Measurements from ENCODE around the gene PIK3R5. TPM values are rescaled to one million over a fixed set of nuclear protein-coding genes. Genes with fewer than 3 reads are reported as not detected.

Gene PIK3R5
- total RNA-seq, 1 experiment from 2014 or later: 2.5 TPM

GRCh38 chr17:8855477-8856204, 109.9 kb downstream of the PIK3R5 start:
- TF ChIP-seq CBX3 (IDR thresholded peaks at IDR 0.05; ENCODE audit: low read depth): no peak
- no peak for TF ChIP-seq EZH2 (IDR thresholded peaks at IDR 0.05)
- no peak for TF ChIP-seq ATF3 (IDR thresholded peaks at IDR 0.05)
- no peak for TF ChIP-seq MAX (IDR thresholded peaks at IDR 0.05)
- TF ChIP-seq EZH2phosphoT487 (IDR thresholded peaks at IDR 0.05; ENCODE audit: borderline replicate concordance): no peak
- TF ChIP-seq ELF1 (IDR thresholded peaks at IDR 0.05; ENCODE audit: borderline replicate concordance, low read depth): no peak
- TF ChIP-seq FOSL1 (IDR thresholded peaks at IDR 0.05; ENCODE audit: low read depth): no peak
- no peak for TF ChIP-seq CEBPB (IDR thresholded peaks at IDR 0.05; ENCODE audit: low read depth)
- TF ChIP-seq SIN3A (IDR thresholded peaks at IDR 0.05; ENCODE audit: low read depth): no peak
- no peak for TF ChIP-seq EGR1 (IDR thresholded peaks at IDR 0.05; ENCODE audit: low read depth)
- no peak for TF ChIP-seq YY1 (IDR thresholded peaks at IDR 0.05; ENCODE audit: extremely low read depth, insufficient replicate concordance, low read depth, low read length)
- no peak for TF ChIP-seq RAD21 (IDR thresholded peaks at IDR 0.05; ENCODE audit: low read depth)
- no peak for TF ChIP-seq POLR2AphosphoS5 (IDR thresholded peaks at IDR 0.05; ENCODE audit: low read depth, low read length)
- no peak for TF ChIP-seq REST (IDR thresholded peaks at IDR 0.05; ENCODE audit: low read depth)
- TF ChIP-seq POLR2A (IDR thresholded peaks at IDR 0.05; ENCODE audit: borderline replicate concordance, extremely low read depth, insufficient read depth, insufficient read length): no peak
- no peak for TF ChIP-seq ZBTB33 (IDR thresholded peaks at IDR 0.05; ENCODE audit: extremely low read depth, insufficient replicate concordance, low read length)
- TF ChIP-seq JUND (IDR thresholded peaks at IDR 0.05): no peak
- TF ChIP-seq SRF (IDR thresholded peaks at IDR 0.05; ENCODE audit: low read depth): no peak
- ChIA-PET RAD21 (ENCODE audit: low non-redundant PET in 1 of 2, low total read pairs in 2 of 2, uncharacterized antibody in 2 of 2, unreplicated experiment in 2 of 2) (no interaction called here), CTCF (no interaction called here), POLR2A (no interaction called here)
- Histone ChIP-seq H3K9me2 (ENCODE audit: insufficient read depth) (no peaks in the 10 kb centered on the region), H3K36me3 (ENCODE audit: control insufficient read depth in 1 of 2, insufficient read depth in 2 of 2, low read length in 2 of 2) (no peaks in the 10 kb centered on the region), H4K20me1 (ENCODE audit: insufficient read depth) (no peaks in the 10 kb centered on the region), H3K9me3 (ENCODE audit: control insufficient read depth in 1 of 2, insufficient read depth in 1 of 2, low read depth in 1 of 2, low read length in 2 of 2) (no peaks in the 10 kb centered on the region), H2AFZ (ENCODE audit: low read depth, low read length, poor library complexity, severe bottlenecking) (no peak overlapping the region), H3K27ac (ENCODE audit: low read depth, low read length) (no peak overlapping the region), H3K4me1 (ENCODE audit: control insufficient read depth in 1 of 2, insufficient read depth in 2 of 2, low read length in 2 of 2) (no peaks in the 10 kb centered on the region), H3K4me3 (replicated peaks in 1 of 2; ENCODE audit: low read depth in 1 of 2, low read length in 2 of 2) (no peak overlapping the region), H3K4me2 (ENCODE audit: low read length) (no peak overlapping the region), H3K9ac (ENCODE audit: low read length) (no peak overlapping the region), H3K27me3 (ENCODE audit: insufficient read depth, low read length) (no peaks in the 10 kb centered on the region), H3K79me2 (ENCODE audit: insufficient read depth, low read length) (no peaks in the 10 kb centered on the region)
- BruUV-seq (replicated peaks): no TSS peak
- no peak for DNase-seq (ENCODE audit: low read depth, low spot score)
- no peak for ATAC-seq
- intact Hi-C loops (cut with micrococcal nuclease): no loop called here

All from HCT116 (cell line).